Embryonic facial prominence (tissue), 1 donor: Measurements from ENCODE around the gene RRAS.

ENCODE experiments used
- DNase-seq: peaks from one replicate; pipeline ENCODE4 v3.0.0-alpha.2; 2016; ENCODE audit errors: extremely low spot score

Gene RRAS

DNA sequence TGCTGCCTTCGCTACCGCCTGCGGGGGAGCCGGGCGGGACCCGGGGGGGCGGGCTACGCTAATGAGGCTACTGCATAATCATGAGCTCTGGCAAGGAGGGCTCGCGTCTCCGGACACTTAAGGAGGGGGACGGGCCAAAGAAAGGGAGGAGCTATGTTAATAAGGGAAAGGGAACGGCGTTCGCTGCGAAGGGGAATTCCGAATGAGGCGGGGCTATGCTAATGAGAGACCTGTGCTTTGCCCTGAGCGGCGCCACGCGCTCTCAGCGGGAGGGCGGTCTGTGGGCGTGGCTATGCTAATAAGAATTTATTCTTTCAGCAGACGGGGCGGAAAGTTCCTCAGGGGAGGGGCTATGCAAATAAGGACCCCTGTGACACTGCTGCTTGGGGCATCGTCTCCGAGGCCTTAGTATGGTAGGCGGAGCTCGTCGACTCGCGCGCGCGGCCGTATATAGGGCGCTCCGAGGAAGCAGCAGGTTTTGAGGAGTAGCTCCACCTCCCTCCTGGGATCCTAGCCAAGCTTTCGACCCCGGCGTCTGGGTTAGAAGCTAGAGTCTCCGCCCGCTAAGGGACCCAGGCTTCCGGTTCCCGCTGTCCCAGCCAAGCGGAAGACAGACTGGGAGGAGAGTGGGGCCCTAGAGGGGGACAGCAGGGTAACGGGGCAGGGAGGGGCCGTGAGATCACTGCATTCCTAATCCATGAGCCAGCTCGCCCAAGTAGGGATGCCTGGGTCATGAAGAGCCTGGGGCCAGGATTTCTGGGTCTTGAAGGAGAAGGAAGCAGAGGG, at the start of gene RRAS:
TSS of gene RRAS (minus strand) at position 31 of the 786 bp plus-strand sequence. CDS start 45 bp downstream, outside the sequence.
- DNase-seq, result peak; percentile 98

DNA sequence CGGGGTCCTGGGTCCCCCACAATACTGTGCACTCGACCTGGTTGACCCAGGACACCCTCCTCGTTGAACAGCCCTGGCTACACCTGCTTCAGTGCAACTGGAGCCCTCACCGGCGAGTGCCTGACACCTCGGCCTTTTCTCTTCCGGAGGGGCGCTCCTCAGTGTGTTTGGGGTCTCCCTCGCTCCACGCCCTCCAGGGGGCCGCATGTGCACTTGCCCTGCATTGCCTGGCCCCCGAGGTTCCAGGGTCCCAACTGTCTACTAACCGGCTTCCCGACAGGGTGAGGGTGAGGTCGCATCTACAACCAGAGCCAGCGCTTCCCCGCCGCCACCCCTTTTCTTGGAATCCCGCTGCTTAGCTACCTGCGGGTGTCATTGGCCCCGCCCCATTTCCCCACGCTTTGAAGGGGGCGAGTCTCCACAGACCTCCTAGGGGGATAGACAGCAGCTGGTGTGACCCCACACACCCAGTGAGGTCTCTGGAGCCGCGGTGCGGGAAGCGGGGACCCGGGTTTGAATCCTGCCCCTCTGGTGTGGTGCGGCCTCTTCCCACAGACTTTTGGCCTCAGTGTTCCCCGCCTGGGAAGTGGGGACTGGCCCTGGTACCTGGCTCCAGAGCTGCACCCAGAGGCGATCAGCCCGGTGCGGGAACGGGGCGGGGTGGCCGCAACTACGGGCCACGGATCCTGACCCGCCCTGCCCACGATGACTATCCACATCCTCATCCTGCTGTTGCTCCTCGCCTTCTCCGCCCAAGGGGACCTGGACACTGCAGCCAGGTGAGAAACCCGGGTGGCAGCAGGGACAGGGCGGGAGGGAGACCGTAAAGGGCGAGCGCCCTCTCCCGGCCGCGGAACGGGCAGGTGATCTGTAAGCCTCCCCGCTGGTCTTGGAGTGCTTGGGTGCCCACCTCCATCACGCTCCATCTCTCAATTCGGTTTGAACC, 49.5 kb upstream of the RRAS start, which contains the start of gene ADM5:
TSS of gene ADM5 (plus strand) at position 462 of the 946 bp plus-strand sequence. CDS start at position 706, 244 bp downstream.
- no peak for DNase-seq

DNA sequence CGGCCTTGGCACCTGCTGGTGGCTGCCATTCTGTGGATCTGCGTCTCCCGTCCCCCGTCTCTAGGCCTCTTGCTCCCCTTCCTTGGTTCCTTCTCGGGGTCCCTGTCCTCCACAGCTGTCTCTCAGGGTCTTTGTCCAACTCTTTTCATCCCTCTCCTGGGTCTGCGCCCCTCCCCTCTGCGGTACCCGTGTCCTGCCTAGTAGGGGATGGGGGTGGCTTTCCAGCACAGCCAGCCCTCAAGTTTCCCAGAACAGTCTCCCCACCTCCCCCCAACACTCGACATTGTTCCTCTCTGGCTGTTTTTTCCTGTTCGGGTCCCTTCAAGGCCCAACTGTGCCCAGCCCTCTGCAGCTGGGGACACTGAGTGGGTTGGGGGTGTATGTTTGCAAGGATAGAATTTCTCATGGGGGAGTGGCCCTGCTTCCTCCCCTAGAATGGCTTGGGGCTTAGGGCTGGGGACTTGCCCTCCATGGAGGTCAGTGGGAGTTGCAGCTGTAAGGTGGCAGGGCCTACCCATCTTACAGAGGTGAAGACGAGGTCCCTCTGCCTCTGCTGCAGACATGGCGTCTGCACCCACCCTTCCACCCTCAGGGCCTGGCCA, 48.7 kb upstream of the RRAS start:
- no peak for DNase-seq

DNA sequence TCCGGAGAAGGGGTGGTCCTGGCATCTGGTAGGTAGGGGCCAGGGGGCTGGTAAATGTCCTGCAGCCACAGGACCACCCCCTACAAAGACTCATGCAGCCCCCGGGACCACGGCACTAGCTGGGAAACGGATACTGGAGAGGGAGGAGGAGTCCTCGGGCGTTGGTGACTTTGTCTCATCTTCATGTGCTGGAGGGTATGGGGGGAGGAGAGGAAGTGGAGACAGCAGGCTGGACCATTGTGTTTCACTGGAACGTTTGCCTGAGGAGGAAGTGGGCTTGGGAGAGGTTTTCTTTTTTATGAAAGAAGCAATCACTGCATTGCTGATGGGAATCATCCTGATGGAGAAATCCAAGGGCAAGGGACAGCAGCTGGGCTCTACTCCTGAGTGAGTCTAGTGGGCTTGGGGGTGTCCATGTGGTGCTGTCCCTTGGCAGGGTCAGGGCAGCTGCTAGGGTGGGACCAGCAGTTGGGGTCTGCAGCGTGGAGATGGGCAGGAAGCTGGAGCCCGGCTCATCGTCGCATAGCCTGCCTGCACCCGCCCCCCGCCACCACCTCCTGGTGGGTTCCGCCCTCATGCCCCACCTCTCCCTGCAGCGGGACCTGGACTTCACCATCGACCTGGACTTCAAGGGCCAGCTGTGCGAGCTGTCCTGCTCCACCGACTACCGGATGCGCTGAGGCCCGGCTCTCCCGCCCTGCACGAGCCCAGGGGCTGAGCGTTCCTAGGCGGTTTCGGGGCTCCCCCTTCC, 47.8 kb upstream of the RRAS start:
- DNase-seq, result no peak

DNA sequence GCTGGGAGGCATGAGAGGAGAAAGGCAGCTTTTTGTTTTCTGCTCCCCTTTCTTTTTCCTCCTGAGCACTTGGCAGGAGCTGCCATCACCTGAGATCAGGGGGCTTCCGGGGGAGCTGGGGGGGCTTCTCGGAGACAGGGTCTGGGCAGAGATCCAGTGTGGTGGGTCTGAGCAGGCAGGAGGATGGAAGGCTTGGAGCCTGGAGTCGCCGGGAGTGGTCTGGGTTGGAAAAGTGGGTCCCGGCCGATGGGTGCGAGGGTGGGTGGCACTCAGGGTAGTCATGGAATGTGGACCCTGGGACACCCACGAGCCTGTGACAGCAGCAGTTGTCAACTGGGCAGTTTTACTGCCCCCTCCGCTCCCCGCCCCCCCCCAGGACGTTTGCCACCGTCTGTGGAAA, 47.2 kb upstream of the RRAS start:
- DNase-seq, result no peak

DNA sequence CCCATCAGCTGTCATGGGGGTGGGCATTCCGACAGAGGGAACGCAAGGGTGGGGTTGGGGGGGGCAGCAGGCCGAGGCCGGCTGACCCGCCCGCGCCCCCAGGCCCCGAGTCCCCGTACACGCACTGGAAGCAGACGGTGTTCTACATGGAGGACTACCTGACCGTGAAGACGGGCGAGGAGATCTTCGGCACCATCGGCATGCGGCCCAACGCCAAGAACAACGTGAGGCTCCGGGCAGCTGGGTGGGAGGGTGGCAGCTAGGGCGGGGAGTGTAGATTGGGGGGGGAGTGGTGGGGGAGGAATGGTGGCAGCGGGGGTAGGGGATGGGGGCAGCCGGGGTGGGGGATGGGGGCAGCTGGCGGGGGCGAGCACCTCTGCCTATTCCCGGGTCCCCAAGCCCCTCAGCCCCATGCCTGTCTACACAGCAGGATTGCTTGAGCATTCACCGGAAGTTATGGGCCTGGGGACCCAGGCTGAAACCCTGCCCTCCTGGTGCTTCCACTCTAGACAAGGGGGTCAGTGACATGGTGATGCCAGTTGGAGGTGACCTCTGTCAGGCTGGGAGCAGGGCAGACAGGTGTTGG, 46.7 kb upstream of the RRAS start:
- DNase-seq, result no peak

DNA sequence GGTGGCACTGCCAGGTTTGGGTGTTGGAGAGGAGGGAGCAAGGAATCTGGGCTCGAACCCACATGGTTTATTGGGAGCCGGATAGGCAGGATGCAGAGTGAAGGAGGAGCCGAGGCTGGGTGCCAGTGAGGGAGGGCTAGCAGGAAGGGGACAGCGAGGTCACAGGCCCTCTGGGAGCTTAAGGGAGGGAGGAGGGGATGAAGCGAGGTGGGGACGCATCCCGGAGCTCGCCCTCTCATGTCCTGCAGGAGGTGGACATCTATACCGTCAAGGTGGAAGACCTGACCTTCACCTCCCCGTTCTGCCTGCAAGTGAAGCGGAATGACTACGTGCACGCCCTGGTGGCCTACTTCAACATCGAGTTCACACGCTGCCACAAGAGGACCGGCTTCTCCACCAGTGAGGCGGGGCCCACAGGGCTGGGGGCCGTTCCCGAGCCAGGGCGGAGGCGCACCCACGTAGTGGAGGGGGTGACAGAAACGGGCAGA, 45.9 kb upstream of the RRAS start:
- no peak for DNase-seq

DNA sequence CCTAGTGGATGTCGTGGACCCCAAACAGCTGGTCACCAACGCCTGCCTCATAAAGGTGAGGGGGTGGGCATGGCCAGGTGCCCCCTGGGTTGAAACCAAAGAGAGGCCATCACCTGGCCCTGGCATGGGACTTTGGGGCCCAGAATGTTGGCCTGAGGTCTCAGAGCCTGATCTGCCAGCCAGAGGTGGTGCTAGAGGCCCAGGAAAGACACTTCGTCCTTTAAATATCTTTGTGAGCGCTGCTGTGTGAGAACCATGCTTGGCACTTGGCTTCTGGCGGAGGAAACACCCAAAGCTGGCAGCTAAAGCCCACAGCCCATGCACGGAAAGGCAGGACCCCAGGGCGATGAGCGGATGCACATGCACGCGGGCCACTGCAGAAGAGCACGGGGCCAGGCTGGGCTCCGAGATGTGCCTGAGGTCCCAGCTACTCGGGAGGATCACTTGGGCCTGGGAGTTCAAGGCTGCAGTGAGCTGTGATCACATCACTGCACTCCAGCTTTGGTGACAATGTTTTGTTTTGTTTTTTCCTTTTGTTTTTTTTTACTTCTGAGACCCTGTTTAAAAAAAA, 45.1 kb upstream of the RRAS start:
- no peak for DNase-seq

DNA sequence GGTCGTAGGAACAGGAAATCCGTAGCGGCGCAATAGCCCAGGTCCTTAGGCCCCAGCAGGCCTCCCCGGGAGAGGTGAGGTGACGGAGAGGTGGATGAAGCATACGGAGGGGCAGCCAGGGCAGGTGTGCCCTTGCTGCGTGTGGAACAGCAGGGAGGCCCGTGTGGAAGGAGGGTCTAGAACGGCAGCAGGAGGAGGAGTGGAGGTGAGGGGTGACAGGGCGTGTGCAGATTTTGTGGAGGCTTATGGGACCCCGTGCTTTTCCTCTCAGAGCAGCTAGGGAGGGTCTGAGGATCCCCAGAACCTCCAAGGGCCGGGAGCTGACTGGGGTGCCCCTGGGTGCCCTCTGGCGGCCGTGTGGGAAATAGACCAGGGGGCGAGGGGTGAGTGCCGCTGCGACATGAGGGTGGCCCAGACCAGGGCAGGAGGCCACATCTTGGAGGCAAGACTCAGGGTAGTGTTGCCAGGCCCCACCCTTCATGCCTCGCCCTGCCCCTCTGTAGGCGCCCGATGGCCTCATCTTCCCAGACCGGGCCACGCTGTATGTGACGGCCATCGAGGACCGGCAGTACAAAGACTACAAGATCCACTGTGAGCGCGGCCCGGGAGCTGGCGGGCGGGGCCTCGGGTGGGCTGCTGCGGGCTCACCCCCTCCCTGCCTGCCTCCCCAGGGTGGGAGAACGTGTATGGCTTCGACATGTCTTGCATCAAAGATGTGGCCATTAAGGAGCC, 44.5 kb upstream of the RRAS start:
- no peak for DNase-seq

DNA sequence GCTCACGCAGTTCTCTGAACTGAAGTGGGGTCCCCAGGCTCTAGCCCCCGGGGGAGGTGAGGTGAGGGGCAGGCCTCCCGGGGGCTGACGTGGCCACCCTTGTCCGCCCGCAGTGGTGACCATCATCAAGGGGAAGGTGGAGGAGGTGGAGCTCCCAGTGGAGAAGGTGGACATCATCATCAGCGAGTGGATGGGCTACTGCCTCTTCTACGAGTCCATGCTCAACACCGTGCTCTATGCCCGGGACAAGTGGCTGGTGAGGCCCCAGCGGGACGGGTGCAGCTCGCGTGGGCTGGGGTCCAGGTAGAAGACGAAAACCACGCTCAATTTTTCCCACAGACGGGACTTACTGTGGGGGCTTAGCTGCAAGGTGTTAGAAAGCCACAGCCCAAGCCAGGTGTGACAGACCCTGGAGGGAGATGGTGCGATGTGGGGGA, 43.9 kb upstream of the RRAS start:
- no peak for DNase-seq

DNA sequence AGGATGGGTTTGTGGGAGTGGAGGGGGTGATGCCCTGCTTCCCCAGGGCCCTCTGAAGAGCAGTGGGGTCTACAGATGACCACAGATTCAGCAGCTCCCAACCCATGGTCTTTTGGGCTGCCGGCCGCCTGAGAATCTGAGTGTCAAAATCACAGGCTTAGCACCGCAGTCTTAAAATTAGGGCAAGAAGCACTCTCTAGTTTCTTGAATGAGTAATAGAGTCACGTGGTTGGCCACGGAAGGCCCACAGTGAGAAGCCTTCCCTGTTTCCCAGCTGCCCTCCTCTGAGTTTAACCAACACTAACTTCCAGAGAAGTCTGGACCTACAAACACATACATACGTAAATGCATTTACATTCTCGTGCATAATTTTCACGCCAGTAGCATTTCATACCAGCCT, 42.3 kb upstream of the RRAS start:
- no peak for DNase-seq

DNA sequence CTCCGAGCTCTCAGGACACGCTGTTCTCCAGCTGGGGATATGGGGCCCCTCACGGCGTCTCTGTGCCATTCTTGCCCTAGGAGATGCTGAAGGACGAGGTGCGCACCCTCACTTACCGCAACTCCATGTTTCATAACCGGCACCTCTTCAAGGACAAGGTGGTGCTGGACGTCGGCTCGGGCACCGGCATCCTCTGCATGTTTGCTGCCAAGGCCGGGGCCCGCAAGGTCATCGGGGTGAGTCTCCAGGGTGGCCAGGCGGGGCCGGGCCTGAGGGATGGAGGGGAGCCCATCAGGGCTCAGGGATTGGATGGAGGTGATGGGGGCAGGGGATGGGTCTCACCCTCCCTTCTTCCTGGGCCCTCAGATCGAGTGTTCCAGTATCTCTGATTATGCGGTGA, 41.9 kb upstream of the RRAS start:
- no peak for DNase-seq

DNA sequence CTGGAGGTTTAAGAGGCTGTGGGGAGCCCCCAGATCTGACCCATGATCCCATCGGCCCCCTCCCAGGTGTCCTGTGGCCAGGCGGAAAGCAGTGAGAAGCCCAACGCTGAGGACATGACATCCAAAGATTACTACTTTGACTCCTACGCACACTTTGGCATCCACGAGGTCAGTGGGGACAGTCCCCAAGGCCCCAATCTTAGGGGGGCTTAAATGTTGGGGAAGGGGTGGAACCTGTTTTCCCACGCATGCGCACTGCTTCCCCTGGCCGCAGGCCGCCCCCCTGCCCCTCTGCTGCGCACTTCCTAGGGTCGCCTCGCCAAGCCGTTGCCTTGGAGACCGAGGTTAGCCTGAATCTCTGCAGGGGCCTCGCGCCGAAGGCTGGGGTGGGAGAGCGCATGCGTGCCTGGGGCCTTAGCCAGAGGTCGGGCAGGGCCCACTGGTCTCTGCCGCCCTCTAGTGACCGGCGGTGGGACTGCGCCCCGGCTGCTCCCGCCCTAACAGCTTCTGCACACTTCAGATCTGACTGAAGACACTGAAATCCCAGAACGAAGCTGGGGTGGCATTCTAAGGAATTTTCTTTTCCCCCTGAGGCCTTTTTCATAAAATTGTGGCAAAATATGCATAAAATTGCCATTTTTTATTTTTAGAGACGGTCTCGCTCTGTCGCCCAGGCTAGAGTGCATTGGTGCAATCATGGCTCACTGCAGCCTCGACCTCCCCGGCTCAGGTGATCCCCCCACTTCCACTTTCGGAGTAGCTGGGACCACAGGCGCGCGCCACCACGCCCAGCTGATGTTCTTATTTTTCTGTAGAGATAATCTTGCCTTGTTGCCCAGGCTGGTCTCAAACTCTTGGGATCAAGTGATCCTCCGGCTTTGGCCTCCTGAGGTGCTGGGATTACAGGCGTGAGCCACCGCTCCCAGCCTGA, 40.7 kb upstream of the RRAS start:
- peak; percentile 85 for DNase-seq

DNA sequence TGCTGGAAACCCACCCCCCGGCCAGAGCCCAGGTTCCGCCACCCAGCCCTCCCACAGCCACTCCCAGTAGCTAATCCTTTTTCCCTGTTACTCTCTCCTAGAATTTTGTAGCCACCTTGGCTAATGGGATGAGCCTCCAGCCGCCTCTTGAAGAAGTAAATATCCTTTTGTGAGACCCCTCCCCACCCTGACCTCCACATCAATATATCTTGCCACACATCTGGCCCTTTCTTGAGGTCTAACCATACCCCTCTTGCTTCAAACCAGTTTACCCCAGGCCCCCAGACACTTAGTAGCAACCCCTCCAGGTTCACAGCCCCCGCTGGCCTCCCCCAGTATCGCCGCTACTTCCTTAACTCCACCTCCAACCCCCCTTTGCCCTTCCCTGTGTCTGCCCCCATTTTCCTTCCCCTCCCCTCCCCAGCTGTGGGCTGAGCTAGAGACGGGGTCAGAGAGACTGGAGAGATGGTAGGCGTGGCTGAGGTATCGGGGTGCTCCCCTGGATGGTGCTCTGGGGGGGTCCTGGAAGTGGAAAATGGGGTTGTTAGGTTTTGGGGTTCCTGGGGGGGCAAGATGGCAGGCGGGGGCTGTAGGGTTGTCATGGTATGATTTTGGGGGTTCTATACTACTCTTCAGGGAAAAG, 39.9 kb upstream of the RRAS start:
- no peak for DNase-seq

DNA sequence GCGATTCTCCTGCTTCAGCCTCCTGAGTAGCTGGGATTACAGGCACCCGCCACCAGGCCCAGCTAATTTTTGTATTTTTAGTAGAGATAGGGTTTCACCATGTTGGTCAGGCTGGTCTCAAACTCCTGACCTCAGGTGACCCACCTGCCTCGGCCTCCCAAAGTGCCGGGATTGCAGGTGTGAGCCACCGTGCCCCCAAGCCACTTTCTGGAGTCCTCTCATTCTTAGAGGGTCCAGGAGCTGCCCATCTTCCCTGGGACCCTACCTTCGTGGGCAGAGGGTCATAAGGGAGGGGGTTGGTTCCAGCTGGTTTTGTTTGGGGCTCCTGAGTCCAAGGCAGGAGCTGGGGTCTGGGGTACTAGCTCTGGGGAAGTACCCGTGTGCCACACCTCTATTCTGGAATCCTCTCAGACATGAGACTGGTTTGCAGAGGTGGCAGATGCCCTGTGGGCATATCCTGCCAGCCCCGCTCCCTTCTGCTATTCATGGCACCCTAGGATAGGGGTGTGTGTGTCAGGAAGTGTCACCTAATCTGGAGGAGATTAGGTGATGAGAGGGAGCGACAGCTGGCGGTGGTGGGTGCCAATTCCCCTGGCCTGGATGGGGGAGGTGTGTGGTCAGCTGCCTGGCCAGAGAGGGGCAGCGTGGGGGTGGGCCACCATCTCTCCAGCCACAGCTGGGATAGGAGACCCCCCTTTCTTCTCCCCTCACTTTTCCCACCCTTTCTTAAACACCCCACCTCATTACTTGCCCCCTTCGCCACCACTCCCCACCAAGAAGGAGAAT, 39.2 kb upstream of the RRAS start:
- no peak for DNase-seq

DNA sequence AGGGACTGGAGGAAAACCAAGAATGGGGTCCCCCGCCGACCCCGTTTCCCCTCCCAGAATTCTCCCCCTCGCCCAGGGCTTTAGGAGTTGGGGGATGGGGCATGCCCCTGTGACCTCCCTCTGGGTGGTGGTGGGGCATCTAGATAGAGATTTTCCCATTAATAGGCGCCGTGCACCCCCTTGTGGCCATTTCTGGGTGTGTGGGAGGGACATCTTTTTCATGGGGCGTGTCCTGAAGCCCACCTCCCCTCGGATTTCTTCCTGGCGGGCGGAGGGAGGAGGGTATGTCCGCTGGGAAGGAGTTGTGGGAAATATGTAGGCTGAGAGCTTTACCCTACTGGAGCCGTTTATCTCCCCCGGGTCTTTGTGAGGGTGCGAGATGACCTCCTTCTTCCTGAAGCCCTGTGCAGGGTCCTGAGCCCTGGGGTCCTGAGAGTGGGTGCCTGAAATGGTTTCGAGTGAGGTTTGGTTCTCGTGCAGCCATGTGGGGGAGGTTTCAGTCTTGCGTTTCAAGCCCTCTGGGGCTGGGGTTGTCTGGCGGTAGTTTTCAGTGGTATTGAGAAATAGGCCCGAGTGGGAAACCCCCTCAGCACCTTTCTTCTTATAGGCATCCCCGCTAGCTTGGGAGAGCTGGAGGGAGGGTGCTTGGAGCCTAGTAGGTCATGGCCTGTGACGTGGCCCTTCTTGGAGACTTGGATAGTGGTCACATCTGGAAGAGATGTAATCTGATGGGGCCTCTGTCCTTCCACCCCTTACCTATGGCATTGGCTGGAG, 38.1 kb upstream of the RRAS start:
- DNase-seq, result peak; percentile 60
